Upper lobe of left lung (tissue), 4 donors: ENCODE results near the gene ZNF362.

ENCODE experiments used
- CTCF ChIP-seq, 6 experiments: fragments of 450-650 bp in 4 of 6; fragments of 200-600 bp in 2 of 6; sonication (generic) in 2 of 6; IDR thresholded peaks; one replicate each; pipeline ENCODE4 v1.5.1; 2016 to 2019; ENCODE audit warnings: antibody characterized with exemption in 6 of 6
- POLR2A ChIP-seq, 4 donors: fragments of 450-650 bp; IDR thresholded peaks; one replicate each; pipeline ENCODE4 v1.5.1; 2016 to 2017; ENCODE audit warnings: antibody characterized with exemption in 4 of 4, mild to moderate bottlenecking in 2 of 4
- POLR2AphosphoS5 ChIP-seq, 2 donors: sonication (generic); formaldehyde crosslinking; IDR thresholded peaks; one replicate each; pipeline ENCODE4 v1.5.1; 2017; ENCODE audit warnings: antibody characterized with exemption in 2 of 2

GRCh38 chr1:33307494-33307864, 51.2 kb downstream of the ZNF362 start:
- TF ChIP-seq POLR2A (IDR thresholded peaks at IDR 0.05) (no peak), CTCF (IDR thresholded peaks at IDR 0.05) (no peak), POLR2AphosphoS5 (IDR thresholded peaks at IDR 0.05) (no peak)
